H1 (cell line): ENCODE results near the gene DOCK8. TPM values are rescaled to one million over a fixed set of nuclear protein-coding genes. Genes with fewer than 3 reads are reported as not detected.

Experiments
- SP2 ChIP-seq: IDR thresholded peaks from 2 replicates; pipeline ENCODE4 v1.6.1; 2012; ENCODE audit warnings: mild to moderate bottlenecking, low read length, inconsistent platforms
- polyA plus RNA-seq, 7 experiments: library from polyadenylated mRNA; depleted of rRNA in 3 of 7; stranded (reverse) in 5 of 7; unstranded in 2 of 7; fragments of >200 nt in 5 of 7; fragments of 200-250 nt in 2 of 7; gene quantifications; 1 replicate in 5 of 7; 2 replicates in 1 of 7; 4 replicates in 1 of 7; pipeline versions ENCODE4 v1.2.1 to v1.2.3, GENCODE V29; 2011 to 2013; ENCODE audit warnings: missing spikeins in 2 of 7, mixed read lengths in 2 of 7
- total RNA-seq: library from RNA; stranded (reverse); fragmentation: NEBNext Ultra II Directional; extraction: Animal tissue kit (Norgen Biotek cat#: 25700); gene quantifications from 2 replicates; pipeline ENCODE4 v1.2.1, GENCODE V29; 2021

The DOCK8 gene
- total and polyA plus RNA-seq, 2 of the 8 experiments (the other 6 are each of a cell fraction or from before 2014, with no cell fraction given), result 0.57 to 2.0 TPM

DNA sequence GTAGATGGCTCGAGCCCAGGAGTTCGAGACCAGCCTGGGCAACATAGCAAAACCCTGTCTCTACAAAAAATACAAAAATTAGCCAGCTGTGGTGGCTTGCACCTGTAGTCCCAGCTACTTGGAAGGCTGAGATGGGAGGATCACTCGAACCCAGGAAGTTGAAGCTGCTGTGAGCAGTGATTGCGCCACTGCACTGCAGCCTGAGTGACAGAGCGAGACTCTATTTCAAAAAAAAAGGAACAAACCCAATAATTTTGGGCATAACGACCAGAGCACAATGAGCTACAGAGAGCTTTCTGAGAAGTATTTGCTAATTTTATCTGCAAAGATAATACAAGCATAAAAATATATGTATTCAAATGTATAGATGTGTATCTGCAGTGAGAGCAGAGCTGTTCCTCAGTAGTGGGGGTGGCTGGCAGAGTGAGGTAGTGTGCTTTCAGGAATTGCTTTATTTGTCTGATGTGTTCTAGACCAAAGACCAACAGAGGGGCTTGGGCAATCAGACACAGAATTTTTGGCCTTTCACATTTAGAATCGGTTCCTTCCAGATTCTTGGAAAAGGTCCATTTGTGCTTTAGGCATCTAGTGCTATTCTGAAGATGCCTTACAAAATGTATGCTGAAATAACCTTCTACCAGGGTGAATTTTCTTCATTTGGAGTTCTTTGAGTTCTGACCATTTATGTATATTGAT lies 5.2 kb downstream of the DOCK8 start (continued):
- TF ChIP-seq SP2, result no peak
- TF ChIP-seq, all 59 proteins: peak for 0
